Cardiac fibroblast (primary cell): ENCODE measurements around the gene SAXO1.

Experiments used
- DNase-seq, 2 donors: peaks; one replicate each; pipeline versions ENCODE4 v3.0.0 to v3.0.0-alpha.2; 2010; ENCODE audit warnings: low read depth in 2 of 2
- H3K4me3 ChIP-seq, 2 donors: replicated peaks in 1 of 2; 1 replicate in 1 of 2; 2 replicates in 1 of 2; pipeline ENCODE4 v1.5.1; 2011; ENCODE audit warnings: low read depth in 2 of 2, low read length in 2 of 2, mild to moderate bottlenecking in 2 of 2, moderate library complexity in 1 of 2
- CTCF ChIP-seq: IDR thresholded peaks from one replicate; pipeline ENCODE4 v1.5.1; 2011; ENCODE audit warnings: low read depth, mild to moderate bottlenecking, low read length, inconsistent platforms

SAXO1 gene

GRCh38 chr9:18890372-18890771, 142.6 kb downstream of the SAXO1 start:
- peak; percentile 69 for DNase-seq
- no peak overlapping the region for H3K4me3 ChIP-seq
- TF ChIP-seq CTCF: no peak

GRCh38 chr9:18889550-18889949, 143.5 kb downstream of the SAXO1 start:
- no peak for DNase-seq
- no peak overlapping the region for H3K4me3 ChIP-seq
- no peak for TF ChIP-seq CTCF

- H3K4me3 ChIP-seq: no peak overlapping the region
- no peak for TF ChIP-seq CTCF
- DNase-seq: peak in 1 of 2 donors; percentile 33
Observed at GRCh38 chr9:18888290-18888689, 144.7 kb downstream of the SAXO1 start.

- no peak overlapping the region for H3K4me3 ChIP-seq
- no peak for DNase-seq
- no peak for TF ChIP-seq CTCF
Observed at GRCh38 chr9:18887546-18887945, 145.5 kb downstream of the SAXO1 start.

GRCh38 chr9:18881758-18882157, 151.3 kb downstream of the SAXO1 start:
- no peak overlapping the region for H3K4me3 ChIP-seq
- no peak for DNase-seq
- TF ChIP-seq CTCF: no peak

- DNase-seq: no peak
- TF ChIP-seq CTCF: no peak
- no peak overlapping the region for H3K4me3 ChIP-seq
Observed at GRCh38 chr9:18877984-18878383, 155.0 kb downstream of the SAXO1 start.
